Breast epithelium (tissue), 4 donors: ENCODE data around the gene GLIS1. TPM values are rescaled to one million over a fixed set of nuclear protein-coding genes. Genes with fewer than 3 reads are reported as not detected.

ENCODE experiments used
- DNase-seq, 2 donors: peaks; one replicate each; pipeline ENCODE4 v3.0.0-alpha.2; 2019; ENCODE audit warnings: low spot score in 2 of 2
- H3K27ac ChIP-seq, 2 donors: fragments of 200-600 bp; sonication (generic) in 1 of 2; one replicate each; pipeline ENCODE4 v1.5.1; 2016 to 2019; ENCODE audit warnings: mild to moderate bottlenecking in 1 of 2
- H3K27me3 ChIP-seq, 2 donors: fragments of 200-600 bp; sonication (generic) in 1 of 2; one replicate each; pipeline versions ENCODE4 v1.5.1 to v1.6.0; 2017 to 2019; ENCODE audit warnings: control low read depth in 1 of 2, mild to moderate bottlenecking in 1 of 2
- H3K36me3 ChIP-seq: fragments of 200-600 bp; one replicate; pipeline ENCODE4 v1.5.1; 2019
- H3K4me1 ChIP-seq, 2 donors: fragments of 200-600 bp; sonication (generic); one replicate each; pipeline ENCODE4 v1.5.1; 2016 to 2019; ENCODE audit warnings: control low read depth in 1 of 2
- H3K4me3 ChIP-seq, 3 donors: fragments of 200-600 bp; sonication (generic); 1 replicate in 2 of 3; 2 replicates in 1 of 3; pipeline ENCODE4 v1.5.1; 2016 to 2019; ENCODE audit warnings: mild to moderate bottlenecking in 3 of 3, moderate library complexity in 2 of 3
- H3K9me3 ChIP-seq, 2 donors: fragments of 200-600 bp; sonication (generic) in 1 of 2; one replicate each; pipeline ENCODE4 v1.5.1; 2016 to 2019; ENCODE audit warnings: control low read depth in 1 of 2
- CTCF ChIP-seq, 3 donors: fragments of 450-650 bp; IDR thresholded peaks; one replicate each; pipeline ENCODE4 v1.5.1; 2016 to 2017; ENCODE audit warnings: antibody characterized with exemption in 3 of 3, mild to moderate bottlenecking in 3 of 3, moderate library complexity in 3 of 3
- POLR2A ChIP-seq: fragments of 450-650 bp; IDR thresholded peaks from one replicate; pipeline ENCODE4 v1.6.1; 2016; ENCODE audit warnings: antibody characterized with exemption, mild to moderate bottlenecking, moderate library complexity
- POLR2AphosphoS5 ChIP-seq, 3 donors: sonication (generic); formaldehyde crosslinking; IDR thresholded peaks; one replicate each; pipeline ENCODE4 v1.6.1; 2017; ENCODE audit warnings: antibody characterized with exemption in 3 of 3
- intact Hi-C: fragments of 100-400 bp; cut with DNase I; formaldehyde crosslinking; loops from one replicate; pipeline ENCODE4 v1.15.1; 2023; ENCODE audit warnings: low total_unique reads
- total RNA-seq, 3 donors: library from RNA; depleted of rRNA; stranded (reverse); fragments of >200 nt; gene quantifications; one replicate each; pipeline ENCODE4 v1.1.0, GENCODE V29; 2016

The GLIS1 gene
- total RNA-seq, 3 donors from 2014 or later = 0.16 to 2.0 (median 0.59) TPM

GRCh38 chr1:53505401-53505800 lies 233.6 kb downstream of the GLIS1 start:
- intact Hi-C loops = no loop called here
- Histone ChIP-seq H3K4me1 (no peaks in the 10 kb centered on the region), H3K9me3 (no peaks in the 10 kb centered on the region), H3K27me3 (peaks cover 0 to 5% of the 10 kb centered on the region in 2 donors), H3K4me3 (no peak overlapping the region), H3K27ac (no peak overlapping the region), H3K36me3 (no peaks in the 10 kb centered on the region)
- TF ChIP-seq CTCF (IDR thresholded peaks at IDR 0.05) (no peak), POLR2A (no peak), POLR2AphosphoS5 (IDR thresholded peaks at IDR 0.05) (no peak)
- no peak for DNase-seq

DNA sequence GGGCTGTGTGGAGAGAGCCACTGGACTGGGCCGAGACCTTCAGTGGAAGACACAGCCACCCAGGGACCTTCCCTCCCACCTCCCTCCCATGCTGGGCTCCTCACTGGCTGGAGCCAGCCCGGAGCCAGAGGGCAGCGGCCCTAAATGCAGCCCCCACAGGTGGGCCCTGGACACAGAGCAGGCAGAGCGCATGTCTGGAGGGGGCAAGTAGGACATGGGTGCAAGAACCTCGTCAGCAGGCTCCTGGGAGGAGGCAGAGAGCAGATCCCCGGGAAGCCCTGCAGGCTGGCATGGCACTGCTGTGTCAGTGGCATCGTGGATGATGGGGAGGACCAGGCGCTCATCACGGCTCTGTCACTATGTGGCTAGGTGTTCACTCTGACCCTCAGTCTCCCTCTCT lies 234.1 kb downstream of the GLIS1 start:
- DNase-seq = no peak
- no peaks in the 10 kb centered on the region for H3K4me1 ChIP-seq
- H3K9me3 ChIP-seq = no peaks in the 10 kb centered on the region
- H3K27me3 ChIP-seq = peaks cover 0 to 10% of the 10 kb centered on the region in 2 donors
- H3K36me3 ChIP-seq = no peaks in the 10 kb centered on the region
- no peak overlapping the region for H3K27ac ChIP-seq
- no peak overlapping the region for H3K4me3 ChIP-seq
- intact Hi-C loops = no loop called here
- no peak for TF ChIP-seq POLR2AphosphoS5 (IDR thresholded peaks at IDR 0.05)
- no peak for TF ChIP-seq POLR2A
- no peak for TF ChIP-seq CTCF (IDR thresholded peaks at IDR 0.05)

DNA sequence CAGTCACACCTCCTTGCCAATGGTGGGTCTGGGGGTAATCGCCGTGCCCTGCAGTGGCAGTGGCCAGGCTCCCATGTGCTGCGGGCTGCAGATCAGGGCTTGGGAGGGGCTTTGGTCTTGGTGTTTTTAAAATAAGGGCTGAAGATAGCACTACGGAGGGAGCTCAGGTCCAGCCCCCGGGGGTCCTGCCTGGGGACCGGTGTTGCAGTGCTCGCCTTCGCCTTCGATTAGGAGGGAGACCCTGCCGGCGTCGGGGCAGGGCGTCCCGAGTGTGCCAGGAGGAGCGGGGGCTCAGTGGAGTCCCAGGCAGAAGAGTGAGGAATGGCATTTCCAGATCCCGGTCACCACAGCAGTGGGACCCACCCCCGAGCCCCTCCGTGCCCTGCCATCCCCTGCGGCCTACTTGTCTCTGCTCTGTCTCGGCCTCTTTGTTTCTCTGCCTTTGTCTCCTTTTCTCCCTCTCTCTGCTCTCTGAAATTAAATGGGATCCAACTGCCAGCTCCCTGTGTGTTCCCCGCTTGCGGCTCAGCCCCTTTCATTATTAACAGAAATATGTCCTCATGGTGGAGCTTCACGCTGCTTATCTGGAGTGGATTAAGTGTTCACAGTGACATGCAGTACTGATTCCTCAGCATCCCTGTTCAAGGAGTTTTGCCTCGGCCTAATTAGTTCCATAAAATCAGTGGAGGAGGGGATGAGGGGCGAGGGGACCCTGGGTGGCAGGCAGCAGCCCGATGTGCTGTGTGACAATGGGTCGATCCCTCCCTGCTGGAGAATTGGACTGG lies 235.3 kb downstream of the GLIS1 start:
- intact Hi-C loops = no loop called here
- Histone ChIP-seq H3K4me3 (no peak overlapping the region), H3K4me1 (no peaks in the 10 kb centered on the region), H3K27me3 (peaks cover 0 to 13% of the 10 kb centered on the region in 2 donors), H3K9me3 (no peaks in the 10 kb centered on the region), H3K36me3 (no peaks in the 10 kb centered on the region), H3K27ac (peak overlapping the region in 1 of 2 donors; percentile 32)
- no peak for DNase-seq
- TF ChIP-seq POLR2AphosphoS5 (IDR thresholded peaks at IDR 0.05) = no peak
- TF ChIP-seq CTCF (IDR thresholded peaks at IDR 0.05) = no peak
- no peak for TF ChIP-seq POLR2A

GRCh38 chr1:53502641-53503432 lies 236.1 kb downstream of the GLIS1 start:
- Histone ChIP-seq H3K4me3 (no peak overlapping the region), H3K9me3 (no peaks in the 10 kb centered on the region), H3K27ac (no peak overlapping the region), H3K36me3 (no peaks in the 10 kb centered on the region), H3K4me1 (no peaks in the 10 kb centered on the region), H3K27me3 (peaks cover 0 to 13% of the 10 kb centered on the region in 2 donors)
- no peak for DNase-seq
- TF ChIP-seq POLR2A = no peak
- no peak for TF ChIP-seq CTCF (IDR thresholded peaks at IDR 0.05)
- TF ChIP-seq POLR2AphosphoS5 (IDR thresholded peaks at IDR 0.05) = no peak
- intact Hi-C loops = no loop called here
